EL (cell line): ENCODE data around the gene SDF4.
"Not testable (repeated sequence)": the region's sequence is repeated elsewhere in the genome, so short reads cannot be mapped to it uniquely, and the experiment has no call there.

Experiments
- DNase-seq: peaks from one replicate; pipeline ENCODE4 v3.0.0-alpha.2; 2016

The SDF4 gene

DNA sequence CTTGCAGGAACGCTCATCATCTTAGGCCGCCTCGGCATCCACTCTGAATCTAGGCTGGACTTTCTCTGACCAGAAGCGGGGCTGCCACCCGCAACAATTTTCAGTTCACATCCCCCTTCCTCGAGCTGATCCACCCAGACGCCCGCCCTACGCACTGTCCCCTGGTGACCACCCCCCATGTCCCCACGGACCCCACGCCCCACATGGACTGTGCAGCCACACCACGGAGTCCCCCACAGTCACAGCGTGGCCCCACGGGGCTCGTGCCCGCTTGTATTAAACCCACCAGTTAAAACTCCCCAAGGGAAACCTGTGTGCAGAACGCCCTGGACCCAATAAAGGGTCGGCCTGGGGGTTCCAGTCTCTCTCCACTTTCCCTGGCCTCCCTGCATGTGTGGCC is 27.7 kb upstream of the SDF4 start:
- no peak for DNase-seq

DNA sequence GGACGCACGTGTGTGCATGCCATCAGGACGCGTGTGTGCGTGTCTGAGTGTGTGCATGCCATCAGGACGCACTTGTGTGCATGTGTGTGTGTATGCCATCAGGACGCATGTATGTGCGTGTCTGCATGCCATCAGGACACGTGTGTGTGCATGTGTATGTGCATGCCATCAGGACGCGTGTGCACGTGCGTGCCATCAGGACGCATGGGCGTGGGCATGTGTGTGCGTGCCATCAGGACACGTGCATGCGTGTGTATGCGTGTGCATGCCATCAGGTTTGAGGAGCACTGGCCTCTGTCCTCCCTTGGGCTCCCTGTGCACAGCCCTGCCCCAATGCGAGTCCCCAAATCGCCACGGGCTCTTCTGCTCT is 27.3 kb upstream of the SDF4 start:
- no peak for DNase-seq

DNA sequence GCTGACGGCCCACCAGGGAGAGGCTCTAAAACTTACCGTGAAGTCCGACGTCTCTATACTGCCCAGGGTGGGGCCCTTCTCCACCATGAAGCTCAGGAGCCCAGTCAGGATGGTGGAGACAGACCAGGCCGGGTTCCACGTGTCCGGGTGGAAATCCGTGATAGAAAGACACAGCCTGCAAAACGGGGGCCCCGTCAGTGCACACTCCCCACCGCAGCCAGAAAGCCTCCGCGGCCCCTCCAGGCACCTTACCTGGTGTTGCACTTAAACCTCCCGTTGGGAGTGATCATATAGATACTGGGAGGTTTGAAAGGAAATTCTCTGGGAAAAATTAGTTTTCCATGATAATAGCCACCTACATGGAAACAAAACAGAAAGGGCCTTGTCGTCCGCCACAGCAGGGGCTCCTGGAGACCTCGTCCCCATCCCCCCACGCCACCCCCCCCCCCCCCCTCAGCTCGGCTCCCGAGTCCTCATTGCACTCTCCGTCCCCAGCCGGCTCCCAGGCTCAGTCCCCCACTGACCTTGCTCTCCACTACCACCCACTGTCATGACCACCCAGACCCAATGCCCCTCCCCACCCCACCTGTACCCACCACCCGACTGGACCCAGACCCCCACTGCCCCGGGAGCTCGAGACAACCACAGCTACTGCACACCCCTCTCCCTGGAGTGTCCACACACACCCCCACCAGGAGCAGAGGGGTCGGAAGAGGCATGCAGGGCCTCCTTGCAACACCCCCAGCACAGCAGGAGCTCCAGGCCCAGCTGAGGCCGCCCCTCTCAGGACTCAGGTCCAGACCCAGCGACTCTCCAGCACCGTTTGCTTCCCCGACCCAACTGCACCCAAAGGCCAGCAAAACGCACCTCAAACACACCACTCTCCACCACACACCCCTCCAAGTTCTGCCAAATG is 25.4 kb upstream of the SDF4 start:
- no peak for DNase-seq

DNA sequence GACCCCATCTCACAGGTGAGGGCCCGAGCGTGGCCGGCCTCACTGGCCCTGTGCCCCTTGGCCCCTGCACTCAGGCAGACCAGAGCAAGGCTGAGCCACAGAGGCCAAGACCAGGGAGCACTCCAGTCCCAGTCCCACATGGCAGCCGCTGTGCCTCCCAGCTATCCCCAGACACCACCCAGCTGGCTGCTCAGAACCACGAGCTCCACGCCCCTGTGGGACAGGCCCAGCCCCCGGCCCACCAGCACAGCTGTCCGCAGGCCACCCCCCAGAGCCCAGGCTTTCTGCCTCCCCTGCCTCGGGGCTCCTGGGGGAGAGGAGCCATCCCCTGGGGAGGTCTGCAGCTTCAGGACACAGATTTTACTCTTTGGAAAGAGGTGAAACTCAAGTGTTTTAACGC is 23.8 kb upstream of the SDF4 start:
- no peak for DNase-seq

DNA sequence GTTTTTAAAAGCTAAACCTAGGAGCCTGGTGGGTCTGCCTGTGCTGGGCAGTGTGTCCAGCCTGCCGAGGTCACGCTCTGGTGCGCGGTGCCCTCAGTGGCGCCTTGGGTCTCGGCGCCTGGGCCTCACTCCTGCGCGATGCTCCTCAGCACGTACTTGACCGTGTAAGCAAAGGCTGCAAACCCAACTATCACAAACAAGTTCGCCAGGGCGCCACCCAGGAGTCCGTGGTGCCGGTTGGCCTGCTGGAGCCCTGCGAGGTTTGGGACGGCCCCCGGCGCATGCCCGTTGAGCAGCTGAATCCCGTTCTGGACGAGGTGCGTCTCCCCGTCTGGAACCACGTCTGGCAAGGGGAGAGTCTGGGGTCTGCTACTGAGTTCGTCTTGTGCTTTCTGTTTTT is 23.3 kb upstream of the SDF4 start:
- DNase-seq: no peak

DNA sequence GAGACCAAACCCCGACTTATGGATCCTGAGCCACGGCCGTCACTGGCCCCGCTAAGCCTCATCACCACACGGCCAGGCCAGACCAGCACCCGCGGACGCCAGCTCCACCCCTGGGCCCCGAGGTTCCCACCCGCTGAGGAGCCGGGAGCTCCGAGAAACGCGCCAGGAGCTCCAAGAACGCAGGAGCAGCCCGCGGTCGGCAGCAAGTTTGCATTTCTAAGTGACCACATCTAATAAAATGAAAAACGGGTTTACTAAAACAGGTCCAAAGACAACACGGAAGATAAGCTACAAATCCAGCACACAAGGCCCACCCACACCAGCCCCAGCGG is 22.8 kb upstream of the SDF4 start:
- DNase-seq: no peak

DNA sequence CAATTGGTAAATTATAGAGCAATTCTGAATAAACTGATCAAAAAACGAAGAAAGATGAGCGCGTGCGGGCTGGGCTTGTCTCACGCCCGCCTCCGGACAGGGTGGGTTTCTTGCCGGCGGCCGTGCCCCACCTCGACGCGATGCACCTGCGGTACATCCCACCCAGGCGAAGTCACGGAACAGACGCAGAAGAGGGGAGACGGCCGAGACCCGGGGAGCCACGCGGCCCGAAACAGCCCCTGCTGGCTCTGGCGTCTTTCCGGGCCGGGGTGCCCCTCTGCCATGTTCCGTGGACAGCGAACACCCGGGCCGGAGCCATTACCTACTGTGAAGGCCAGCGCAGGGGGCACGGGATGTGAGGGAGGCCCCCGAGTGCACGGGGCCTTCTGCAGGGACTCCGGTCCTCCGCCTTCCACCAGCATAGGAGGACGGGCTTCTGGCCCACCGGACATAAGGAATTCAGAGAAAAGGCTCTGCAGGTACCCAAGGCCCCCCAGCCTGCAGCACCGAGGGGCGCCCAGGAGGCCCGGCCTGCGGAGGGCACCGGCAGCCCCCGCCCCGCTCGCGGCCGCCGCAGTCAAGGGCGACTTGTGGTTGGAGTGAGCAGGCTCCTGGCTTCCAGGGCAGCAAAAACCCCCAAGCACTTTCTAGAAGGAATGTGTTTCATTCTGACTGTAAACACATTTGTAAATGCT is 22.3 kb upstream of the SDF4 start:
- no peak for DNase-seq

DNA sequence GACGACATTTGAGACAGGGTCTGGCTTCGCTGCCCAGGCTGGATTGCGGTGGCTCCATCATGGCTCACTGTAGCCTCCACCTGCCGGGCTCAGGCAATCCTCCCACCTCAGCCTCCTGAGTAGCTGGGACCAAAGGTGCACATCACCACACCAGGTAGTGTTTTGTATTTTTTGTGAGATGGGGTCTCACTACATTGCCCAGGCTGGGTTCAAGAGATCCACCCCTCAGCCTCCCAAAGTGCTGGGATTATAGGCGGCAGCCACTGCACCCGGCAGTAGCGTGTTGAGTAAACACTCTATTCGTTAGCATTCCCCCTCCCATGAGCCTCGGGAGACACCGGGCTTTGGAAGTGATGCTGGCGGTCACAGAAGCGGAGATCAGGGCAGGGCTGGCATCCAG is 21.5 kb upstream of the SDF4 start:
- no peak for DNase-seq

DNA sequence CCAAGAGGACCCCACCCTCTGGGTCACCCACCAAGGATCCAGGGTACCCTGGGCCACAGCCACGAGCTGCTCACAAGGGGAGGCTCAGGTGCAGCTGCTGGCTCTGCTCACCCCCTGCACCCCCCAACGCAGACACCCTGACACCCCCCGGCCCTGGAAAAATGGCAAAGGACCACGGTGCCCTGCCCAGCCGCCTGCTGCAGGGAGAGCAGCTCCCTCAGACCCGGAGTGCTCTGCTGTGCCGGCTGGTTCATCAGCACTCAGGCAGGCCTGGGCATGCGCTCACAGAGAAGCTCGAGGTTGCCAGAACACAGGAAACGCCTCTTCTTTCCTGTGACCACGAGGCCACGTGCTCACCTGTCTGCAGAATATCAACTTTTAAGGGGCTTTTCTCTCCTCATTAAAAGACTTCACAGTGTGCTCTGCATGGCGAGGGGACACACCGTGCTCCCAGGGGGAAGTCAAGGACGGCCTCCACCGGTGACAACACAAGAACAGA is 19.0 kb upstream of the SDF4 start:
- no peak for DNase-seq

DNA sequence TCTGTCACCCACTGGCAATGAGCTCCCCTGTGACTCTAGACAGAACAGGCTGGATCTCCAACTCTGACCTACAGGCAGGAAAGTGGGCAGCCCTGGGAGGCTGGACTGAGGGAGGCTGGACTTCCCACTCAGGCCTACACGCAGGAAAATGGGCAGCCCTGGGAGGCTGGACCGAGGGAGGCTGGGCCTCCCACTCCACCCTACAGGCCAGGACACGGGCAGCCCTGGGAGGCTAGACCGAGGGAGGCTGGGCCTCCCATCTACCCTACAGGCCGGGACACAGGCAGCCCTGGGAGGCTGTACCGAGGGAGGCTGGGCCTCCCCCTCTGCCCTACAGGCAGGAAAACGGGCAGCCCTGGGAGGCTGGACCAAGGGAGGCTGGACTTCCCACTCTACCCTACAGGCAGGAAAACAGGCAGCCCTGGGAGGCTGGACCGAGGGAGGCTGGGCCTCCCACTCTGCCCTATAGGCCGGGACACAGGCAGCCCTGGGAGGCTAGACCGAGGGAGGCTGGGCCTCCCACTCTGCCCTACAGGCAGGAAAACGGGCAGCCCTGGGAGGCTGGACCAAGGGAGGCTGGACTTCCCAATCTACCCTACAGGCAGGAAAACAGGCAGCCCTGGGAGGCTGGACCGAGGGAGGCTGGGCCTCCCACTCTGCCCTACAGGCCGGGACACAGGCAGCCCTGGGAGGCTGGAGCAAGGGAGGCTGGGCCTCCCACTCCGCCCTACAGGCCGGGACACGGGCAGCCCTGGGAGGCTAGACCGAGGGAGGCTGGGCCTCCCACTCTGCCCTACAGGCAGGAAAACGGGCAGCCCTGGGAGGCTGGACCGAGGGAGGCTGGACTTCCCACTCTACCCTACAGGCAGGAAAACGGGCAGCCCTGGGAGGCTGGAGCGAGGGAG is 16.5 kb upstream of the SDF4 start:
- not testable (repeated sequence) for DNase-seq

DNA sequence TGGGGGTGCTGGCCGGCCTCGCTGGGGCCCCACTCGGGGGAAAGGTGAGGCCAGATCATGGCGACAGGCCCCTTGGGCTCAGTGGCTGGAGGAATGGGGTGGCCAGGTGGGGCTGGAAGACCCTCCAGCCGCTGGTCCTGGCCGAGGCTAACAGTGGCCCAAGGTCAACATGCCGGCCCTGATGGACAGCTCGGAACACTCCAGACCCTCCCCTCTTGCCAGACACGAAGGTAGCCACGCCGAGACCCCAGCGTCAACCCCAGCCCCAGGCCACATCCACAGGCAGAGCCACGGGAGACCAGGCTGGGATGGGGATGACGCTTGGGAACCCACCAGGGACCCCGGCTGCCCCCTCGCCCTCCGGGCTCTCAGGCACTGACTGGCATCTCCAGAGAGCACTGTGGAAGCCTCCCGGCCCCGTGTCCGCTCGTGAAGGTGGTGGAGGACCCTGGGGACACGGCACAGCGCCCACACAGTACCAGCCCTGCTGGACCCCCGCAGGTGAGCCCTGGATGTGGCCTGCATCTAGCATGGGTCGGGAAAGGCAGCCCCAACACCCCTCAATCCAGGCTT is 15.6 kb upstream of the SDF4 start:
- DNase-seq: no peak

DNA sequence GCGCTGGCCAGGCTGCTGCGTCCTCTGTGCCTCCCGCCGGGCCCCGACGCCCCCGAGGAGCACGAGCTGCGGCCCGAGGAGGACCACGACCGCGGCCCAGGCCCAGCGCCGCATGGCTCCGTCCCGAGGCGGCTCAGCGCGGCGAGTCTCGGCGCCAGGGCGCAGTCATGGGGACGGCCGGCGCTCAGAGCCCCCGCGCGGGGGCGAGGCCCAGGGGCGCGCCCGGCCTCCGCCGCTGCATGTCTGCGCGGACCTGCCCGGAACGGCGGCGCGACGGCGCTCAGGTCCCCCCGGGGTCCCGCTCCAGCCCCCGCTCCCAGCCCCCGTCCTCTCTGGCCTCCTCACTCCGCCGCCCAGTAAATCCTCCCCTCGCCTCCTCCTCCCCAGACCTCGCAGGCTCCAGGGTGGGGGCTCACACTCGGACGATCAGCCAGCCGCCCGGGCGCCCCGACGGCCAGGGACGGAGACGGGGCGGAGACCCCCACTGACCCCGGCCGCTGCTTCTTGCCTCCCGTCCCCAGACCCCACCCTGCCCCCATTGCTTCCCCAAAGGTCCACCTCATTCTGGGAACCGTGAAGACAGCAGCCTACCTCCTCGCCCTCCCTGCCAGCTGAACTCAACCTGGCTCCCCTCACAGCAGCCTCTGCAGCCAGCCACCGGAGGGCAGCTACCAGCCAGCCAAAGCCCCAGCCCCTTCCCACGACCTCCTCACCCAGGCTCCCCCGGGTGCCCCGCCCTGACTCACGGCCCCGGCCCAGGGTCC is 15.0 kb upstream of the SDF4 start, which contains the start of gene C1QTNF12:
C1QTNF12 (minus strand) TSS at position 146 of the 764 bp plus-strand sequence; CDS start at position 114, 32 bp downstream.
- DNase-seq: no peak

DNA sequence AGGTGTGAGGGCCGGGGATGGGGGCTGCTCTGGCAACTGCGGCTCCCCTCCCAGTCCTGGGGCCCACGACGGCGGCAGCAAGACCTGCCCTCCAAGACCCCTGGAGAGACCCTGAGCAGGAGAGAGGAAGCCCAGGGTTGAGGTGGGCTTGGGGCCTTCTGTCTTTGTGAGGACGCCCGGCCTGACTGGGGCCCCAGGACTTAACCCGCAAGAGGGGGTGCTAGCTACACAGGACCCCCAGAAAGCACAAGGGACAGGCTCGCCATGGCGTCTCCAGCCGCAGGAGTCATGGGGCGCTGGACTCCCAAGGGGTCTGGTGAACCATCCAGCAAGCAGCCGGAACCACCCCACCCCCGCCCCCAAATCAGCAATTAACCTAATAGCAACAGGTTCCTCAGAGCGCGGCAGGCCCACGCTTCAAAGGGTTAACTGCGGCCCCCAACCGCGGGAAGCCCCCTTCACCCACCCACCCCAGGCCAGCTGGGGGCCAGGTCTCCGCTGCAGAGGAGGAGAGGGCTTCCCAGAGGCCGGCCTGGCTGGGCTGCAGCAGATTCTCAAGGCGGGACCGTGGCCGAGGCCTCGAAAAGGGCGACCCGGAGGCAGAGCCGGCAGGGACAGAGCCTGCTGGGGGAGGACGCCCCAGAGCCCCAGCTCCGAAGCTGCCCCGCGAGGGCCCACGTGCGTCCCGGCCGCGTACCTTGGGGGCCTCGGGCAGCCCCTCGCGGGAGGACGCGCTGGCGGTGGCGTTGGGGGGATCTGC is 14.2 kb upstream of the SDF4 start:
- DNase-seq: no peak

DNA sequence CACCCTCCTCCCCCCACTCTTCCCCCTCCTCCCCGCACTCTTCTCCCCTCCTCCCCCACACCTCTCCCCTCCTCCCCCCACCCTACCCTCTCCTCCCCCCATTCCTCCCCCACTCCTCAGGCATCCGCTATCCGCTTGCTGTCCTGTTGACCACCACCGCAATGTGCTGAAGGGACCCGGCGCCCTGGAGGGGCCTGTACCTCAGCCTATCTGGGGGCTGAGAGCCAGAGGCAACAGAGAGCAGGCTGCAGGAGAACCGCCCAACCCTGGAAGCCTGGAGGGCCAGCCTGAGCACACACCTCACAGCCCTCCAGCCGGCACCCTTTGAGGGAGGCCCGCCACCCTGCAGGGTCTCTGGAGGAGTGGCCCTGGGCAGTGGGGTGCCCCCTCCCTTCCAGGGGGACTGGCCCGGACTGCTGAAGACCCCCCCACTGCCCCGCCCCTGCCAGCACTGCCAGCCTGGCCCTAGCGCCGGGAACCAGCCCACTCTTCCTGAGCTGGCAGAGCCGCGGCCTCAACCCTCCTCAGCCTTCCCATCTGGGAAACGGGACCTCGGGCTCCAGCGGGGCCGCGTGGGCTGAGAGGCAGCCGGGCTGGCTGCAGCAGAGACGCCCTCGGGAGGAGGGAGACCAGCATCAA is 13.5 kb upstream of the SDF4 start:
- no peak for DNase-seq

DNA sequence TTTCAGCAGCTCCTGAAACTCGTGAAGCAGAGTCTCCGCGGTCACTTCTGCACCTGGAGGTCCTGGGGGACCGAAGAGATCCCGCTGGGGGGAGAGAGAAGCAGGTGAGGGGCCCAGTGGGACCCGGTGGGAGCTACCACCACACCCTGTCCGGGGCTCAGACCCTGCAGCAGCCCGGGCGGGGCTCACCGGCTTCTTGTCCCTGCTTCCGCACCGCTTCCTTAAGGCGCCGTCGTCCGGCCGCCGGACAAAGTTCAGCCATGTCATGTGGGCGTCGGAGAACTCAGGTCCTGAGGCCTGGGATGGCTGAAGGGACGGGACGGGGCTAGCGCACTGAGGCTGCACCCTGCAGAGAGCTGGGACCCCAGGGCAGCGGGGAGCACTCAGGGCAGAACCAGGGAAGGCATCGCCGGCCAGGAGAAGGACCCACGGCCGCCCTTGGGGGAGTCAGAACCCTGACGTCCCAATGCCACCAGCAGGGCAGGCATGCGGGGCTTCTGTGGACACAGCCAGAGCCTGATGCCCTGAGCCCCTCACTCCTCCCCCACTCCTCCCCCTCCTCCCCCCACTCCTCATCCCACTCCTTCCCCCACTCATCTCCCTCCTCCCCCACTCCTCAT is 12.5 kb upstream of the SDF4 start:
- no peak for DNase-seq

DNA sequence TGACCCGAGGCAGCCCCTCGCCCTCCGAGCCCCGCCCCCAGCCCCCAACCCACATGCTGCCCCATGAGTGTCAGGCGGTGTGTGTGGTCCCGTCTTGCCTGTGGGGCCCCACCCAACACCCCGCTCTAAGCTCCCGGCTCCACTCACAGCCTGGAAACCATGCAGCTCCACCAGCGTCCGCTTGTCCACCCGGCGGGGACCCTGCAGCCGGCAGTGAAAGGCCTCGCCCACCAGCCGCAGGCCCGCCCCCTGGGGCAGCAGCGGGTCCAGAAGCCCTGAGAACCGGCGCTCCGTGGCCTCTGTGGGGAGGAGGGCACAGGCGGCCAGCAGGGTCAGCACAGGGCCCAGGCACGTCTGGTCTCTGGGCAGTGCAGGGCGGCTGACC is 12.0 kb upstream of the SDF4 start:
- no peak for DNase-seq

DNA sequence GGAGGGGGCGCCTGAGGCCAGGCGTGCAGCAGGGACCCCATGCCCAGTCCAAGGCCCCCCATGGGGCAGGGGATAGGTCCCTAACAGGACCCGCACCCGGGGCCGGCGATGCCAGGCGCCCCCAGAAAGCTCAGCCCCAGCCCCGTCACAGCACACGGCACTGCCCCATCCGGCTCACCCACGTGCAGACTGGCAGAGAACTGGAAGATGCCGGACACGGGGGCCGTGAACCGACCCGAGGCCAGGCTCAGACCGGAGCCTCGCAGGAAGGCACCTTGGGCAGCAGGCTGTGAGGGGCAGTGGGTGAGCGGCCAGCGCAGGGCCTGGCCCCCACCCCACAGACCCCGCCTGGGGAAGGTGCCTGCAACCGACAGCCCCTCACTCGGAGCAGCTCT is 11.5 kb upstream of the SDF4 start:
- DNase-seq: no peak

DNA sequence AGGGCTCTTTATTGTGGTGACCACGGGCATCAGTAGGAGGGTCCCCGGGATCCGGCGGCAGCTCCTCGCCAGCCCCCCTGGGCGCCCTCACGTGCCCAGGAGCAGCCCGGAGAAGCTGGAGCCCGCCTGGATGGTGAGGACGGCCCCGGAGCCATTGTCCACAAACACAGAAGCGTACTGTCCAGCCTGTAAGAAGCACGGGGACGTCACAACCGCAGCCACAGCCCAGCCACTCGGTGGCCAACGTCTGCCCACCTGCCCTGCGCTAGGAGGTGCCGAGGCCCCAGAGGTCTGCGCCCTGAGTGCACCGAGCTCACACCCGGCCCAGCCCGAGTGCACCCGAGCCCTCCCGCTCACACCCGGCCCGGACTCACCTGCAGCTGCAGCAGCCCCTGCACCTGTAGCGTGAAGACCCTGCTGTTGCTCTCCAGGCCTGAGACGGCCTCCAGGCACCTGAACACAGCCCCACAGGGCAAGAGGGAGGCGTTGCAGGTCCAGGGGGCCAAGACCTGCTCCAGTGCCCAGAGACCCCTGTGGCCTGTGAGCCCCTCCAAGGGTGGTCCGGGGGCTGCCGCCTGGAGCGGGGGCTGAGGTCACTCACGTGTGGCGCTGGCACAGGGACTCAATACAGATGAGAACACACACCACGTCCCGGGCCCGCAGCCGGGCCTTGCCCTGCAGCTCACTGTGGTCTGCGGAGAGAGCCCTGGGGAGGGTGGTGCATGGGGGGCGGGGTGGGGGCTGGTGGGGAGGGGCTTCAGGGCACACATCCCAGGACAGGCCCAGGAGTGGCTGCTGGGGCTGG is 10.9 kb upstream of the SDF4 start:
- DNase-seq: no peak

DNA sequence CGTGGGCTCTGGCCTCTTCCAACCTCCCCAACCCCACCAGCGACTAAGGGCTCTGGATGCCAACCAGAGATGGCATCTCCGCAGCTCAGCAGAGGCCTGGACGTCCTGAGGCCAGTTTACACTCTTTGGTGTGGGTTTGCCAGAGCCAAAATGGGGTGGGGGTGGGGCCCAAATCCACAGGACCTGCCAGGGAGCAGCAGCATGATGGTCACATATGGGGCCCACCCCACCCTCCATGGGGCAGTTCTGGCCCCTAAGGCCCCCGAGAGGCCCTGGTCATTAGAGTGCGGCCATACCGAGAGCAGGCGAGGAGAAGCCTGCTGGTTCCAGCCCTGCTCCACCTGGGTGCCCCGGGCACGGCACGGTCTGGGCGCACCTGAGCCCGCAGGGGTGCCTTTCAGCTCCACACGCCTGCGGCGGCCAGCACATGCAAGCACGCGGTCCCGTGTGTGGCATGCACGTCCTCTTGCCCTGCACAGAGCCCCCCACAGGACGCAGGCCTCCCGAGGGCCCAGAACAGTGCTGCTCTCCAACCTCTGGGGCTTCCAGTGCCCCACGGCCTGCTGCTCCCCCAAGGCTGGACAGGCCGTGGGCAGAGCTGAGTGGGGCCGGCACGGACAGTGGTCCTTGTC is 9.9 kb upstream of the SDF4 start:
- no peak for DNase-seq
